Aorta (tissue), 5 donors: ENCODE data around the gene PDE4D. TPM values are rescaled to one million over a fixed set of nuclear protein-coding genes. Genes with fewer than 3 reads are reported as not detected.

Experiments
- ATAC-seq: fragments of 200-7000 bp; cut with Tn5 transposase; one replicate; pipeline ENCODE4 v1.9.1; 2022; ENCODE audit warnings: moderate library complexity; ENCODE audit not compliant: low FRiP score
- DNase-seq, 2 donors: peaks; one replicate each; pipeline ENCODE4 v3.0.0-alpha.2; 2020
- H3K27ac ChIP-seq, 2 donors: one replicate each; pipeline ENCODE4 v1.5.1; 2013; ENCODE audit warnings: low read length in 2 of 2, mild to moderate bottlenecking in 2 of 2, moderate library complexity in 2 of 2, control low read depth in 1 of 2, inconsistent platforms in 1 of 2, low read depth in 1 of 2
- H3K27me3 ChIP-seq, 2 donors: one replicate each; pipeline ENCODE4 v1.6.1; 2013; ENCODE audit warnings: control low read depth in 1 of 2, low read length in 1 of 2, mild to moderate bottlenecking in 1 of 2, moderate library complexity in 1 of 2; ENCODE audit not compliant: insufficient read depth in 2 of 2, control insufficient read depth in 1 of 2
- H3K36me3 ChIP-seq, 2 donors: one replicate each; pipeline ENCODE4 v1.6.1; 2013; ENCODE audit warnings: control low read depth in 1 of 2, low read length in 1 of 2, mild to moderate bottlenecking in 1 of 2; ENCODE audit not compliant: insufficient read depth in 2 of 2, control insufficient read depth in 1 of 2
- H3K4me1 ChIP-seq, 2 donors: one replicate each; pipeline ENCODE4 v1.6.1; 2013; ENCODE audit warnings: low read length in 2 of 2, control low read depth in 1 of 2, mild to moderate bottlenecking in 1 of 2, moderate library complexity in 1 of 2; ENCODE audit not compliant: insufficient read depth in 2 of 2, control insufficient read depth in 1 of 2
- H3K4me3 ChIP-seq, 2 donors: one replicate each; pipeline ENCODE4 v1.5.1; 2013; ENCODE audit warnings: low read length in 2 of 2, control low read depth in 1 of 2, mild to moderate bottlenecking in 1 of 2
- H3K9me3 ChIP-seq: one replicate; pipeline ENCODE4 v1.6.1; 2013; ENCODE audit warnings: mild to moderate bottlenecking, low read length; ENCODE audit not compliant: control insufficient read depth
- WGBS, 2 donors: extraction: QIAGEN DNeasy Blood & Tissue Kit; methylation state at CpG; one replicate each; pipeline ENCODE4 v1.1.7; 2013; 5-methylcytosine and 5-hydroxymethylcytosine counted together
- intact Hi-C, 2 donors: fragments of 100-400 bp; cut with DNase I; formaldehyde crosslinking; loops; one replicate each; pipeline versions ENCODE4 v1.14.2 to v1.15.0; 2022
- polyA plus RNA-seq, 2 donors: library from polyadenylated mRNA; stranded (reverse); fragments of 200-250 nt; gene quantifications; one replicate each; pipeline ENCODE4 v1.2.3, GENCODE V29; 2013
- total RNA-seq, 2 donors: library from RNA; stranded (reverse); fragmentation: NEBNext Ultra II Directional; extraction: Animal tissue kit (Norgen Biotek cat#: 25700); gene quantifications; one replicate each; pipeline ENCODE4 v1.2.1, GENCODE V29; 2021
- donor health status: healthy with polysubstance abuse.
- donor health status: Bipolar disorder and iron deficiency.
- donor health status: DM: no; HTN: no; CAD: no.
- donor health status: DM: no; HTN: no; CAD: no.
- donor health status: DM: yes; HTN: yes; CAD: no.

PDE4D gene
- total and polyA plus RNA-seq, 4 donors = 2.4 to 112 (median 33.3) TPM

- WGBS, 2 donors = 79 to 85% methylated on average over 6 of the region's 6 CpGs
- DNase-seq (no peak), ATAC-seq (no peak)
- Histone ChIP-seq H3K4me1 (no peaks in the 10 kb centered on the region), H3K36me3 (no peaks in the 10 kb centered on the region), H3K9me3 (no peaks in the 10 kb centered on the region), H3K27ac (no peak overlapping the region), H3K27me3 (no peaks in the 10 kb centered on the region), H3K4me3 (no peak overlapping the region)
- intact Hi-C loops = no loop called here
Measured at GRCh38 chr5:59698207-59699178, 195.0 kb downstream of the PDE4D start.

- H3K4me3 ChIP-seq = no peak overlapping the region
- 97 to 99% methylated on average over 4 of the region's 4 CpGs for WGBS, 2 donors
- H3K4me1 ChIP-seq = no peaks in the 10 kb centered on the region
Measured at GRCh38 chr5:59694411-59694810, 199.1 kb downstream of the PDE4D start.

GRCh38 chr5:59693492-59694309 lies 199.8 kb downstream of the PDE4D start:
- Histone ChIP-seq H3K9me3 (no peaks in the 10 kb centered on the region), H3K27me3 (no peaks in the 10 kb centered on the region), H3K4me3 (no peak overlapping the region), H3K27ac (no peak overlapping the region), H3K36me3 (no peaks in the 10 kb centered on the region), H3K4me1 (no peaks in the 10 kb centered on the region)
- ATAC-seq = no peak
- DNase-seq = no peak
- WGBS, 2 donors = 25% methylated on average over 6 of the region's 6 CpGs
- intact Hi-C loops = no loop called here

More at GRCh38 chr5:59694411-59694810, 199.1 kb downstream of the PDE4D start:
- intact Hi-C loops = no loop called here
- no peaks in the 10 kb centered on the region for H3K9me3 ChIP-seq
- no peak overlapping the region for H3K27ac ChIP-seq
- no peaks in the 10 kb centered on the region for H3K36me3 ChIP-seq
- DNase-seq = no peak
- no peaks in the 10 kb centered on the region for H3K27me3 ChIP-seq
- ATAC-seq = no peak

- Histone ChIP-seq H3K4me1 (no peaks in the 10 kb centered on the region), H3K9me3 (no peaks in the 10 kb centered on the region), H3K4me3 (no peak overlapping the region), H3K27me3 (no peaks in the 10 kb centered on the region), H3K27ac (no peak overlapping the region), H3K36me3 (peaks cover 0 to 2% of the 10 kb centered on the region in 2 donors)
- ATAC-seq (no peak), DNase-seq (no peak)
- WGBS, 2 donors = 73 to 81% methylated on average over 2 of the region's 2 CpGs
- intact Hi-C loops = no loop called here
Measured at GRCh38 chr5:59685793-59686192, 207.7 kb downstream of the PDE4D start.

GRCh38 chr5:59685191-59685530 lies 208.4 kb downstream of the PDE4D start:
- WGBS, 2 donors = 61 to 70% methylated on average over 1 of the region's 1 CpG
- ATAC-seq = no peak
- Histone ChIP-seq H3K4me3 (no peak overlapping the region), H3K9me3 (no peaks in the 10 kb centered on the region), H3K27me3 (no peaks in the 10 kb centered on the region), H3K4me1 (no peaks in the 10 kb centered on the region), H3K27ac (no peak overlapping the region), H3K36me3 (peaks cover 0 to 2% of the 10 kb centered on the region in 2 donors)
- no peak for DNase-seq
- intact Hi-C loops = no loop called here

- no peak overlapping the region for H3K27ac ChIP-seq
- 56 to 69% methylated on average over 4 of the region's 4 CpGs for WGBS, 2 donors
- no peak for DNase-seq
Measured at GRCh38 chr5:59684388-59685190, 208.9 kb downstream of the PDE4D start.

GRCh38 chr5:59683311-59683710 lies 210.2 kb downstream of the PDE4D start:
- no peaks in the 10 kb centered on the region for H3K9me3 ChIP-seq
- H3K4me3 ChIP-seq = no peak overlapping the region
- 90 to 91% methylated on average over 4 of the region's 4 CpGs for WGBS, 2 donors
- H3K27me3 ChIP-seq = no peaks in the 10 kb centered on the region
- H3K36me3 ChIP-seq = peaks cover 0 to 2% of the 10 kb centered on the region in 2 donors
- H3K4me1 ChIP-seq = no peaks in the 10 kb centered on the region
- intact Hi-C loops = no loop called here
- no peak overlapping the region for H3K27ac ChIP-seq
- ATAC-seq = no peak
- no peak for DNase-seq

More at GRCh38 chr5:59684388-59685190, 208.9 kb downstream of the PDE4D start:
- intact Hi-C loops = no loop called here
- no peak for ATAC-seq
- no peaks in the 10 kb centered on the region for H3K27me3 ChIP-seq
- peaks cover 0 to 2% of the 10 kb centered on the region in 2 donors for H3K36me3 ChIP-seq
- no peak overlapping the region for H3K4me3 ChIP-seq
- H3K4me1 ChIP-seq = no peaks in the 10 kb centered on the region
- no peaks in the 10 kb centered on the region for H3K9me3 ChIP-seq

GRCh38 chr5:59682542-59682941 lies 211.0 kb downstream of the PDE4D start:
- ATAC-seq (no peak), DNase-seq (no peak)
- Histone ChIP-seq H3K9me3 (no peaks in the 10 kb centered on the region), H3K27ac (no peak overlapping the region), H3K27me3 (no peaks in the 10 kb centered on the region), H3K36me3 (peaks cover 0 to 2% of the 10 kb centered on the region in 2 donors), H3K4me1 (no peaks in the 10 kb centered on the region), H3K4me3 (no peak overlapping the region)
- 79 to 81% methylated on average over 1 of the region's 1 CpG for WGBS, 2 donors
- intact Hi-C loops = no loop called here
